Neuronal stem cell (in vitro differentiated cells): Measurements from ENCODE around the gene RIPK3.
A peak's percentile ranks its signal among the peaks of the same experiment; 100 is the strongest.

Experiments used
- DNase-seq: peaks from one replicate; pipeline ENCODE4 v3.0.0-alpha.2; 2013; ENCODE audit warnings: low spot score
- H2AFZ ChIP-seq: one replicate; pipeline ENCODE4 v1.6.1; 2013; ENCODE audit warnings: mild to moderate bottlenecking, low read length, inconsistent platforms
- H2AK5ac ChIP-seq: 2 replicates; pipeline ENCODE4 v1.6.1; 2013; ENCODE audit warnings: low read depth, mild to moderate bottlenecking, inconsistent platforms, low read length, moderate library complexity, mixed read lengths
- H2BK120ac ChIP-seq: 2 replicates; pipeline ENCODE4 v1.6.1; 2013; ENCODE audit warnings: low read depth, mild to moderate bottlenecking, inconsistent platforms, low read length, moderate library complexity, mixed read lengths
- H2BK12ac ChIP-seq: one replicate; pipeline ENCODE4 v1.6.1; 2013; ENCODE audit warnings: low read length, inconsistent platforms
- H2BK15ac ChIP-seq: 2 replicates; pipeline ENCODE4 v1.6.1; 2013; ENCODE audit warnings: mild to moderate bottlenecking, low read length, inconsistent platforms, mixed read lengths
- H2BK5ac ChIP-seq: one replicate; pipeline ENCODE4 v1.6.1; 2013; ENCODE audit warnings: inconsistent platforms, mild to moderate bottlenecking, low read length, moderate library complexity
- H3K14ac ChIP-seq: one replicate; pipeline ENCODE4 v1.6.1; 2013; ENCODE audit warnings: low read length, inconsistent platforms
- H3K18ac ChIP-seq: 2 replicates; pipeline ENCODE4 v1.6.1; 2013; ENCODE audit warnings: low read length, inconsistent platforms
- H3K23ac ChIP-seq: 2 replicates; pipeline ENCODE4 v1.6.1; 2013; ENCODE audit warnings: low read depth, mild to moderate bottlenecking, mixed read lengths, low read length, inconsistent platforms; ENCODE audit not compliant: poor library complexity
- H3K27ac ChIP-seq: replicated peaks from 3 replicates; pipeline ENCODE4 v1.5.1; 2013; ENCODE audit warnings: low read length, inconsistent platforms
- H3K27me3 ChIP-seq, 3 experiments: 2 replicates each; pipeline ENCODE4 v1.6.1; 2013; ENCODE audit warnings: low read length in 3 of 3, mild to moderate bottlenecking in 2 of 3, inconsistent platforms in 1 of 3, low read depth in 1 of 3, mixed read lengths in 1 of 3, moderate library complexity in 1 of 3; ENCODE audit not compliant: control insufficient read depth in 3 of 3, insufficient read depth in 3 of 3
- H3K36me3 ChIP-seq, 2 donors: replicated peaks in 1 of 2; 2 replicates each; pipeline ENCODE4 v1.6.1; 2013; ENCODE audit warnings: low read length in 2 of 2; ENCODE audit not compliant: control insufficient read depth in 2 of 2, insufficient read depth in 2 of 2
- H3K4ac ChIP-seq: 2 replicates; pipeline ENCODE4 v1.6.1; 2013; ENCODE audit warnings: inconsistent platforms, mild to moderate bottlenecking, low read length, moderate library complexity
- H3K4me1 ChIP-seq, 2 donors: 1 replicate in 1 of 2; 2 replicates in 1 of 2; pipeline ENCODE4 v1.6.1; 2013; ENCODE audit warnings: low read length in 2 of 2, low read depth in 1 of 2; ENCODE audit not compliant: control insufficient read depth in 2 of 2, insufficient read depth in 1 of 2
- H3K4me2 ChIP-seq: one replicate; pipeline ENCODE4 v1.6.1; 2013; ENCODE audit warnings: mild to moderate bottlenecking, low read length, inconsistent platforms; ENCODE audit not compliant: insufficient read depth, poor library complexity, severe bottlenecking
- H3K4me3 ChIP-seq, 2 donors: 2 replicates each; pipeline ENCODE4 v1.5.1; 2013; ENCODE audit warnings: low read length in 2 of 2, mild to moderate bottlenecking in 2 of 2, inconsistent platforms in 1 of 2, moderate library complexity in 1 of 2
- H3K79me1 ChIP-seq: one replicate; pipeline ENCODE4 v1.6.1; 2013; ENCODE audit warnings: low read depth, mild to moderate bottlenecking, inconsistent platforms, low read length, moderate library complexity
- H3K9ac ChIP-seq: one replicate; pipeline ENCODE4 v1.6.1; 2013; ENCODE audit warnings: mild to moderate bottlenecking, low read depth, low read length, inconsistent platforms; ENCODE audit not compliant: poor library complexity
- H3K9me3 ChIP-seq, 2 donors: replicated peaks in 1 of 2; 2 replicates each; pipeline versions ENCODE3 to v1.6.1; 2013; ENCODE audit warnings: low read length in 2 of 2, mild to moderate bottlenecking in 2 of 2, inconsistent platforms in 1 of 2, low read depth in 1 of 2, mixed read lengths in 1 of 2, moderate library complexity in 1 of 2; ENCODE audit not compliant: control insufficient read depth in 2 of 2, insufficient read depth in 1 of 2
- H4K8ac ChIP-seq: one replicate; pipeline ENCODE4 v1.6.1; 2013; ENCODE audit warnings: low read depth, mild to moderate bottlenecking, inconsistent platforms, low read length, moderate library complexity
- H4K91ac ChIP-seq: one replicate; pipeline ENCODE4 v1.6.1; 2013; ENCODE audit warnings: low read length, low read depth, mild to moderate bottlenecking, inconsistent platforms; ENCODE audit not compliant: poor library complexity
- WGBS, 2 donors: extraction: QIAGEN DNeasy Blood & Tissue Kit; methylation state at CpG; one replicate each; pipeline ENCODE4 v1.1.7; 2013; ENCODE audit warnings: missing lambda C conversion rate in 2 of 2, mixed read lengths in 1 of 2; ENCODE audit not compliant: insufficient read length in 2 of 2, insufficient replicate concordance in 1 of 2; ENCODE audit errors: extremely low coverage in 2 of 2; 5-methylcytosine and 5-hydroxymethylcytosine counted together

Gene RIPK3

GRCh38 chr14:24335461-24336171 lies 4.2 kb downstream of the RIPK3 start:
- H3K4ac ChIP-seq = no peak overlapping the region
- no peak overlapping the region for H2AK5ac ChIP-seq
- H2AFZ ChIP-seq = no peak overlapping the region
- no peak overlapping the region for H3K4me2 ChIP-seq
- H2BK5ac ChIP-seq = no peak overlapping the region
- H3K14ac ChIP-seq = no peak overlapping the region
- H3K4me1 ChIP-seq = peaks cover 5 to 21% of the 10 kb centered on the region in 2 donors
- no peaks in the 10 kb centered on the region for H3K9me3 ChIP-seq
- WGBS, 2 donors = no CpG with 5 or more reads among the region's 12 CpGs
- peaks cover 35 to 100% (median 99%) of the 10 kb centered on the region in 3 experiments for H3K27me3 ChIP-seq
- no peak overlapping the region for H2BK120ac ChIP-seq
- H4K91ac ChIP-seq = no peak overlapping the region
- H3K23ac ChIP-seq = no peak overlapping the region
- H3K27ac ChIP-seq = no peak overlapping the region
- no peaks in the 10 kb centered on the region for H3K36me3 ChIP-seq
- DNase-seq = no peak
- no peak overlapping the region for H2BK12ac ChIP-seq
- H3K79me1 ChIP-seq = no peaks in the 10 kb centered on the region
- peak overlapping the region; percentile 52 for H3K18ac ChIP-seq
- H2BK15ac ChIP-seq = no peak overlapping the region
- H4K8ac ChIP-seq = no peak overlapping the region
- H3K4me3 ChIP-seq = no peak overlapping the region
- H3K9ac ChIP-seq = no peak overlapping the region

GRCh38 chr14:24334431-24335291 lies 5.1 kb downstream of the RIPK3 start, which contains the start of gene ADCY4:
ADCY4 (minus strand) TSS chr14:24335071; CDS start chr14:24334652, 419 bp downstream.
- H3K14ac ChIP-seq = no peak within 1 kb of the TSS
- peaks cover 4 to 20% of the 10 kb centered on the region in 2 donors for H3K4me1 ChIP-seq
- peak within 1 kb of the TSS; percentile 76 for H2AFZ ChIP-seq
- H2BK12ac ChIP-seq = no peak within 1 kb of the TSS
- H4K91ac ChIP-seq = no peak within 1 kb of the TSS
- H2BK15ac ChIP-seq = no peak within 1 kb of the TSS
- H2AK5ac ChIP-seq = peak within 1 kb of the TSS; percentile 3
- no peak for DNase-seq
- peak within 1 kb of the TSS; percentile 86 for H3K23ac ChIP-seq
- H3K4me2 ChIP-seq = peak within 1 kb of the TSS; percentile 55
- H3K79me1 ChIP-seq = no peaks in the 10 kb centered on the region
- H3K4me3 ChIP-seq = no peak within 1 kb of the TSS
- no peak within 1 kb of the TSS for H2BK5ac ChIP-seq
- H3K36me3 ChIP-seq = no peaks in the 10 kb centered on the region
- H3K9ac ChIP-seq = peak within 1 kb of the TSS; percentile 65
- no peak within 1 kb of the TSS for H2BK120ac ChIP-seq
- no peaks in the 10 kb centered on the region for H3K9me3 ChIP-seq
- H3K27ac ChIP-seq = no peak within 1 kb of the TSS
- H3K4ac ChIP-seq = no peak within 1 kb of the TSS
- H3K27me3 ChIP-seq = peaks cover 29 to 99% (median 95%) of the 10 kb centered on the region in 3 experiments
- peak within 1 kb of the TSS; percentile 24 for H4K8ac ChIP-seq
- no CpG with 5 or more reads among the region's 65 CpGs for WGBS, 2 donors
- peak within 1 kb of the TSS; percentile 52 for H3K18ac ChIP-seq

- no peak overlapping the region for H3K27ac ChIP-seq
- H3K4me2 ChIP-seq = peak overlapping the region; percentile 87
- H2BK12ac ChIP-seq = peak overlapping the region; percentile 95
- no peaks in the 10 kb centered on the region for H3K79me1 ChIP-seq
- H3K9ac ChIP-seq = peak overlapping the region; percentile 85
- no CpG with 5 or more reads among the region's 56 CpGs for WGBS, 2 donors
- H2BK120ac ChIP-seq = no peak overlapping the region
- H4K91ac ChIP-seq = no peak overlapping the region
- peak overlapping the region; percentile 21 for H2BK15ac ChIP-seq
- H3K4ac ChIP-seq = no peak overlapping the region
- H4K8ac ChIP-seq = no peak overlapping the region
- peaks cover 2 to 13% of the 10 kb centered on the region in 2 donors for H3K4me1 ChIP-seq
- peak overlapping the region; percentile 92 for H3K18ac ChIP-seq
- H3K14ac ChIP-seq = peak overlapping the region; percentile 57
- H3K4me3 ChIP-seq = peak overlapping the region; percentile 25 to 76
- H3K36me3 ChIP-seq = no peaks in the 10 kb centered on the region
- peak overlapping the region; percentile 98 for H3K23ac ChIP-seq
- H2AK5ac ChIP-seq = peak overlapping the region; percentile 85
- DNase-seq = no peak
- H3K9me3 ChIP-seq = no peaks in the 10 kb centered on the region
- H2AFZ ChIP-seq = peak overlapping the region; percentile 85
- no peak overlapping the region for H2BK5ac ChIP-seq
- H3K27me3 ChIP-seq = peaks cover 17 to 88% (median 74%) of the 10 kb centered on the region in 3 experiments
Observed at GRCh38 chr14:24332268-24332993, 7.4 kb downstream of the RIPK3 start.
